HG02623 (cell line): ENCODE results near the gene SPDYE6.
"Not testable (repeated sequence)": the region's sequence is repeated elsewhere in the genome, so short reads cannot be mapped to it uniquely, and the experiment has no call there.

Experiments used
- ATAC-seq: cut with Tn5 transposase; IDR thresholded peaks from one replicate; pipeline ENCODE4 v1.9.1; 2021; ENCODE audit warnings: moderate library complexity; ENCODE audit not compliant: unreplicated experiment

Gene SPDYE6, protein sequence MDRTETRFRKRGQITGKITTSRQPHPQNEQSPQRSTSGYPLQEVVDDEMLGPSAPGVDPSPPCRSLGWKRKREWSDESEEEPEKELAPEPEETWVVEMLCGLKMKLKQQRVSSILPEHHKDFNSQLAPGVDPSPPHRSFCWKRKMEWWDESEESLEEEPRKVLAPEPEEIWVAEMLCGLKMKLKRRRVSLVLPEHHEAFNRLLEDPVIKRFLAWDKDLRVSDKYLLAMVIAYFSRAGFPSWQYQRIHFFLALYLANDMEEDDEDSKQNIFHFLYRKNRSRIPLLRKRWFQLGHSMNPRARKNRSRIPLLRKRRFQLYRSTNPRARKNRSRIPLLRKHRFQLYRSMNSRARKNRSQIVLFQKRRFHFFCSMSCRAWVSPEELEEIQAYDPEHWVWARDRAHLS

DNA sequence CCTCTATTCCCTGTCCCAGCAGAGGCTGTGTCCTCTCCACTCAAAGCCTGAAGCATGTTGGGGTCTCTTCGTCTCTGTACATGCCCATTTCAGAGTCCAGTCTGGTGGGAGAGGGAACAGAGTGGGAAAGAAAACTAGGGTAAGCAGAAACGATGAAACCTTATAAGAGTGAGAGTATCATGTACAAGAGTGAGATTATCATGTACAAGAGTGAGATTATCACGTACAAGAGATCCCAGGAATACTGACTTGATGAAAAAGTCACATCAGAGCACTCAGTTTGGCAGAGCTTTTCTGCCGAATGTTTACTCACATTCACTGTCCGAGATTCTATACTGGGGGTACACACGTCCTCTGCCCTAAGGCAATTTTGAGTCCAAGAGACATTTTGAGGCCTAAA, at the start of gene SPDYE6:
Gene SPDYE6, minus strand, starts transcription at position 101 of the 400 bp plus-strand sequence. CDS start 421 bp downstream, outside the sequence.
- ATAC-seq, result not testable (repeated sequence)

DNA sequence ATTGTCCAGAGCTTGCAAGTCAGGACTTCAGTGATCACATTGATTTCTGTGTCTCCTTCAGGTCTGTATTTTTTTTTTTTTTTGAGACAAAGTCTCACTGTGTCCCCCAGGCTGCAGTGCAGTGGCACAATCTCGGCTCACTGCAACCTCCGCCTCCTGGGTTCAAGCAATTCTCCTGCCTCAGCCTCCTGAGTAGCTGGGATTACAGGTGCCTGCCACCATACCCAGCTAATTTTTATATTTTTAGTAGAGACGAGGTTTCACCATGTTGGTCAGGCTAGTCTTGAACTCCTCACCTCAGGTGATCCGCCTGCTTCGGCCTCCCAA, 48.6 kb upstream of the SPDYE6 start:
- ATAC-seq, result not testable (repeated sequence)

DNA sequence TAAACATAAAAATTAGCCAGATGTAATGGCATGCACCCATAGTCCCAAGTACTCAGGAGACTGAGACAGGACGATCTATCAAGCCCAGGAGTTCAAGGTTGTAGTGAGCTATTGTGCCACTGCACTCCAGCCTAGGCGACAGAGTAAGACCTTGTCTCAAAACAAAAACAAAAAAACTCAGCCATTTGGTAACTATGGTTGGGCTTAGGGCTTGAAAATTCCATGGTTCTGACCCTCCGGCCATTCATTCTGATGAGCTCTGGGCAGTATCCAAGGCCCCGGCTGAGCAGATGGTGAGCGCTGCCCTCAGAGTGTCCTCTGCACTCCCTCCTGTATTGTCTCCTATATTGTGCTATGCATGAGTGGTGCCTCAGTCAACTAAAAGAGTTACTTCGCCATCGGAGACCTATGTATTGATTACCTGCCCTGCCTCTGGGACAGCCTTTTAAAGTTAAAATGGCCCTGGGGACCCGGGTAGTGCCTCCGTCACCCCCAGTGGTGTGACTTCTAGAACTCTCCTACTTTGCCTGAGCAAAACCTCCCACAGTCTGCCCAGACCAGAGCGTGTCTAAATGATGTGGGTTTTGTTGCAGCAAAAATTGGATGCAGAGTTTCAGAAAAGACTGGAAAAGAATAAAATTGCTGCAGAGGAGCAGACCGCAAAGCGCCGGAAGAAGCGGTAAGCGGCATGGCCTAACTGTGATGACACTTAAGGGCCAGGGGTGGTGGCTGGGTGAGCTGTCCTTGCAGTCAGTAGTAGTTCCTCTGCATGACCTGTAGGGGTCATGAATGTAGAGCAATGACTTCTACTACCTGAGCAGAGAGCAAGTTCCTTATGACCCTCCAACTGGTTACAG, 48.0 kb upstream of the SPDYE6 start:
- ATAC-seq, result peak; percentile 67

DNA sequence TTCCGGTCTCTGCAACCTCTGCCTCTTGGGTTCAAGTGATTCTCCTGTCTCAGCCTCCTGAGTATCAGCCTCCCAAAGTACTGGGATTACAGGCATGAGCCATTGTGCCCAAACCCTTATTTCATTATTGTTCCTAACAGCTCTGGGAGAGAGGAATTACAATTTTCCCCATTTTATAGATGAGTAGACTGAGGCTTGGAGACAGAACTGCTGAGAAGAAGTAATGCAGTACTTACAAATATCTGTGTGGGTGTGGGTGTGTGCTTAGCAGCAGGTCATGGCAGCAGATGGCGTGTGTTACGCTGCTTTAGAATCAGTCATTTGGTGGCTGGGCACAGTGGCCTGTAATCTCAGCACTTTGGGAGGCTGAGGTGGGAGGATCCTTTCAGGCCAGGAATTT, 47.3 kb upstream of the SPDYE6 start:
- no peak for ATAC-seq

DNA sequence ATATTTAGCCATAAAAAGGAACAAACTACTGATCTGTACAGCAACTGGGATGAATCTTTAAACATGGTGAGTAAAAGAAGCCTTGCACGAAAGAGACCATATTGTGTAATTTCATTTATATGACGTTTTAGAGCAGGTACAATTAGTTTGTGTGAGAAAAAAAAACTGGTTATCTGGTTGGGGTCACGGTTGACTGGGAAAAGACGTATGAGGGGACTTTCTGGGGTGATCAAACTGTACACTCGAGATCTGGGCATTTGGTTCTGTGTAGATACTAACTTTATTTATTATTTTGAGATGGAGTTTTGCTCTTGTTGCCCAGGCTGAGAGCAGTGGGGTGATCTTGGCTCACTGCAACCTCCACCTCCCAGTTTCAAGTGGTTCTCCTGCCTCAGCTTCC, 44.1 kb upstream of the SPDYE6 start:
- ATAC-seq, result no peak

DNA sequence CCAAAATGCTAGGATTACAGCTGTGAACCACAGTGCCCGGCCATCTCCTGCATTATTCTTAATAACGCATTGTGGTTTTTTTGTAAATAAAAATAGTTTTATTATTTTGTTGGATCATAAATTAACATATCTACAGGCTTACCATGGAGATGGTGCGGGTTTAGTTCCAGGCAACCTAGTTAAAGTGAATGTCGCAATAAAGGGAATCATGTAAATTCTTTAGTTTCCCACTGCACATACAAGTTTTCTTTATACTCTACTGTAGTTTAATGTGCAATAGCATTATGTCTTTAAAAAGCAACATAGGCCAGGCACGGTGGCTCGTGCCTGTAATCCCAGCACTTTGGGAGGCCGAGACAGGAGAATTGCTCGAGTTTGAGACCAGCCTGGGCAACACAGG, 42.3 kb upstream of the SPDYE6 start:
- ATAC-seq, result no peak

DNA sequence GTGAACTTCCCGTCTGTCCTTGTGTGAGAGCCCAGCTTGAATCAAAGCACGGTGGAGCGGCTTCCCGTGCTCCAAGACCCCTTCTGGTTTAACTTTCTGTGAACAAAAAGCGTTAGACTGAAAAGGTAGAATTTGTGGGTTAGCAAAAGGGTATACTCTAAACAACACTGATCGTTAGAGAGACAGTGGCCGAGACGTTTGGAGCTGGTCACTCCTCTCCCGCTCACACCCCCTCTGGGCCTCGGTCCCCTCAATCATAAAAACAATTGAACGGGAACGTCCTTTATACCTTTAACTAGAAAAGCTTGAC, 40.4 kb upstream of the SPDYE6 start:
- ATAC-seq, result no peak

DNA sequence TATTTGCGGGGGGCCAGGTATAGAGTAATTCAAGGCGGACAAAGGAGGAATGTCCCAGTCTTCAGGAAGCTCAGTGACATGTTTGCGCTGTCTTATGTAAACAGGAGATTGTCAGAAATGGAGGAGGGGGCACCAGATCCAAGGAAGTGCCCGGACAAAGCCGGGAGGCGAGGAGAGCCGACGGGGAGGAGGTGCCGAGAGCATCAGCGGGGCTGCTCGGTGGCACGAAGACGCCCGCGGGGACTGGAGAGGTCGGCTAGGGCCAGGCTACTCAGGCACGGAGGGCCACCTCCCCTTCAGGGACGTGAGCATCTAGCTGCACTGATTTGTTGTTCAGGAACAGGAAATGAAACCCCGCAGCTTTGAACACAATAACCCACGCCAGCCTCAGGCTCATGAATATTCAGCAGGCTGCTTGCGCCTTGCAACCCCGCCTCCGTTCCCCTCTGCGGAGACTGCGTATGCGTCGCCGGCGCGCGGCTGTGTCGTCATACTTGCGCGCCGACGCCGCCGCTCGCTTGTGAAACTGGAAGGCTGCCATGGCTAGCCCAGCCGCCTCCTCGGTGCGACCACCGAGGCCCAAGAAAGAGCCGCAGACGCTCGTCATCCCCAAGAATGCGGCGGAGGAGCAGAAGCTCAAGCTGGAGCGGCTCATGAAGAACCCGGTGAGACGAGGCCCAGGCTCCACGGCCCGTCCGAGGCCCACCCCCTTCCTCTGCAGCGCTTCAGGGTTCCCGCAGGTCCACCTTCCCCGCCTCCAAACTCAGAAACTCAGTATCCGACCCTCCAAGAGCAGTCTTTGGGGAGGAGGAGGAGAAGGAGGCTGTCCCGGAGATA, 39.8 kb upstream of the SPDYE6 start, which contains the start of gene PRKRIP1:
Gene PRKRIP1, plus strand, starts transcription at position 491 of the 837 bp plus-strand sequence. Its CDS starts 49 bp downstream, at position 540.
- ATAC-seq, result peak; percentile 97

DNA sequence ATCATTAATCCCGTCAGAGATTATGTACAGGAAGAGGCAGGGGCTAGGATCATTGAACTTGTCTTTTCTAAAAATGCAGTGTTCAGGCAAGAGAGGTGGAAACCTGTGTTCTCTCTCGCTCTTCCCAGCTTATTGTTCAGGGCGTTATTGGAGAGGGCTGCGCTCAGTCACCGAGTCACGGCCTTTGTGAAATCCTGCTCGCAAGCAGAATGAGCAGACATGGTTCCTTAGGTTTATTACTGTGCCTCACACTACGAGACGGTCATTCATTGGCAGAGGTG, 39.3 kb upstream of the SPDYE6 start:
- ATAC-seq, result peak; percentile 1

DNA sequence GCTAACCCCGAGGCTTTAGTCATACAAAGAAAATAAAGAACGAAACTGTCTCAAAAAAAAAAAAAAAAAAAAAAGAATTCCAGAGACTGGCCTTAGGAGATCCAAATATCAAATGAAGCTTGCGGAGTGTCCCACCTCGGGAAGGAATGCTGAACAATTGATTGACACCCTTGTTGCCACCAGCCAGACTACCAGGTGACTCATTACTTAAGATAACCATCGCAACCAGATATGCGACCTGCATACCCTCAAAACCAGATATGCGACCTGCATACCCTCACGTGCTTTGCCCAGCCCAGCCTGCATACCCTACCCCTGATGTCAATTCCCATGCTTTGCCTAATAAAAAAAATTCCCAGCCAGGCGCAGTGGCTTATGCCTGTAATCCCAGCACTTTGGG, 37.2 kb upstream of the SPDYE6 start:
- ATAC-seq, result no peak

DNA sequence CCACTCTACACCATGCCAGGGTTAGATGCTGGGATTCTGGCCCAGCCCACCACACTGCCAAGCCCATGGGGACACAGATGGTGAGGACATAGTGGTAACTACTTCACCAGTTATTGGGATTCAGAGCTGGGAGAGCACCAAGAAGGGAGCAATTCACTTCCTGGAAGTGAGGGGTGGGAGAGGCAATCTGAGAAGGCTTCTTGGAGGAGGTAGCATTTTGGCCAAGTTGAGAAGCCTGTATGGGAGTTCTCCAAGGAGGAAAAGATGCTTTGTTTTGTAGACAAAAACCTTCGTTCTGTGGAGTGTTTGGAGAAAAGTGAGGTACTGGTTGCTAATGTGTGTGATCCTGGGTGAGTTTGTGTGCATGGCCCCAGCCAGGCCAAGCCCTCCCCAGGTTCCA, 36.1 kb upstream of the SPDYE6 start:
- ATAC-seq, result no peak

DNA sequence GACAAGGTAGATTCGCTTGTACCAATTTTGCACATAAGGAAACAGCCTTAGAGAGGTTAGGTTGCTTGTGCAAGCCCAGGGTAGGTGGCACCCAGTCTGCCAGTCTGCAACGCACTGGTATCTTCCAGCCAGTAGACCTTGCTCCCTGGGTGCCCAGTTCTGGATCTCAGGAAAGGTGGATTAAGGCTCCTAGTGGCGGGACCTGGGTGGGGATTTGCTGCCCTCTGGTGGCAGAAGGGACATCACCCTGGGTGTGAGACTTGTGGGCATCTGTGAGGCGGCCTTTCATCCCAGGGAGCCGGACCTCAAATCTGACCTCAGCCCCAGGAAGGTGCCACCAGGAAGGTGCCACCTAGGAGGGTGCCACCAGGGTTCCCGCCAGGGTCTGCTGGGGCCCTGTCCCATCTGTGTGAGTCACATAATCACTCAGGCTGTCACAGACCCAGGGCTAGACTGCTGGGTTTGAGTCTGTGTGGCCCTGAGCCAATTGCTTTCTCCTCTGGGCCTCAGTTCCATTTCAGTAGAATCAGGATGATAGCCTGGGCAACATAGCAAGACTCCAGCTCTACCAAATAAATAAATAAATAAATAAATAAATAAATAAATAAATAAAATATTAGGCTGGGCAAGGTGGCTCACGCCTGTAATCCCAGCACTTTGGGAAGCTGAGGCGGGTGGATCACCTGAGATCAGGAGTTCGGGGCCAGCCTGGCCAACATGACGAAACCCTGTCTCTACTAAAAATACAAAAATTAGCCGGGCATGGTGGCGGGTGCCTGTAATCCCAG, 34.6 kb upstream of the SPDYE6 start:
- no peak for ATAC-seq

DNA sequence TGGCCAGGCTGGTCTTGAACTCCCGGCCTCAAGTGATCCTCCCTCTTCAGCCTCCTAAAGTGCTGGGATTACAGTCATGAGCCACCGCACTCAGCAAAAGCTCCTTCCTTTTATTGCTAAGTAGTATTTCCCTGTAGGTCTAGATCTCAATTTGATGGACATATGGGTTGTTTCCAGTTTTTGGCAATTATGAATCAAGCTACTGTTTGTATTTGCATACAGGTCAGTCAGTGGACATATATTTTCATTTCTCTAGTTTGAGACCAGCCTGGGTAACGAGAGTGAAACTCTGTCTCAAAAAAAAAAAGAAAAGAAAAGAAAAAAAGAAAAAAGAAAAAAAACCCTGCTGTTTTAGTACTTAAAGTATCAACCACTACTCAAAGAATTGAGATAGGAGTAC, 33.6 kb upstream of the SPDYE6 start:
- no peak for ATAC-seq

DNA sequence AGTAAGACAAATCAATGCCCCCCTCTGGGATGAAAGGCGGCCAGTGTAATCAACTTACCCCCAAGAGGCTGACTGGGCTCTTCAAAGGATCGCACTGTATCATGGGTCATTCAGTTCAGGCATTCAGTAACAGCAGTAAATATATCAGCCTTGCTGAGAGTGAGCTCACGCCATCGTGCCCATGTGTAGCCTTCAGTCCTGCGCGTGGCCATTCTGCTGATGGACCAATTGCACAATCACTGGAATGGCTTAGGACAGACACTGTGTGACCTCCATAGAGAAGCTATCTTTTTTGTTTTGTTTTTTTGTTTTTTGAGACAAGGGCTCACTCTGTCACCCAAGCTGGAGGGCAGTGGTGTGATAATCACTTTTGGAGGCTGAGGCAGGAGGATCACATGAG, 30.8 kb upstream of the SPDYE6 start:
- no peak for ATAC-seq

DNA sequence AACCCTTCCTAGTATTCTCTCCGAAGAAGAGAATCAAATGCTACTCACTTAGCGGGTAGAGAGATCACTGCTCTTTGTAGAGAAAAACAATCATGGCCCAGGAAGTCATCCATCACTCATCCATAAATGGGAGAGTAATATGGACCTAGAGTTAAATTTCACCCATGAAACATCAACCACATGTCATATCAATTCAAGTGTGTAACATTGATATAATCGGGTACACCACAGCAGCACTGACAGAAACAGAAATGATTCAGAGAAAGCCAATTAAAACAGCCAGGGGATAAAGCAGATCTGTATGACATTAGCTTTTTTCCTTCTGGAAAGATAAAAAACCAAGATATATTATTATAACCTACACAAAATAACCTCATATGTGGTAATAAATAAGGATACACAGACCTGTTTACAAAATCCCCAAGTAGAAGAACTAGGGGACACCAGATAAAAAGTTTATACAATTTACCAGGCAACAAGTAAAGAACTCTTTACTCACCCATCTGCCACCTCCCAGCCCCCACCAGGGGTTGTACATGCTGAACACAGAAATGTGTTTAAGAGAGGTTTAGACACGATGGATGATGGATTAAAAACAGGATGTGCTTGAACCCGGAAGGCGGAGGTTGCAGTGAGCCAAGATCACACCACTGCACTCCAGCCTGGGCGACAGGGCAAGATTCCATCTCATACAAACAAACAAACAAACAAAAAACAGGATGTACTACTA, 25.6 kb upstream of the SPDYE6 start:
- not testable (repeated sequence) for ATAC-seq

DNA sequence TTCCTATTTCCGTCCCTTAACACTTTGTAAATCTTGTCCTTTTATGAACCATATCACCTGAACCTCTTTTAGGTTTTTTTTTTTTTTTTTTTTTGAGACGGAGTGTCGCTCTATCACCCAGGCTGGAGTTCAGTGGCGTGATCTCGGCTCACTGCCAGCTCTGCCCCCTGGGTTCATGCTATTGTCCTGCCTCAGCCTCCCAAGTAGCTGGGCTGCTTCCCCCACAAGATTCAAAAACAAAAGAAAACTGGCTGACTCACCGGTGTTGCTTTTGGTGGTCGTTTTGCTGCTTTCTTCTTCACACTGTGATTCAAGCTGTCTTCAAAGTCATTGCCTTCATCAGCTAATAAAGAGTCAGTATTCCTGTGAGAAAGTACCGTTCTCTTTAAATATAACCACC, 24.6 kb upstream of the SPDYE6 start:
- not testable (repeated sequence) for ATAC-seq

DNA sequence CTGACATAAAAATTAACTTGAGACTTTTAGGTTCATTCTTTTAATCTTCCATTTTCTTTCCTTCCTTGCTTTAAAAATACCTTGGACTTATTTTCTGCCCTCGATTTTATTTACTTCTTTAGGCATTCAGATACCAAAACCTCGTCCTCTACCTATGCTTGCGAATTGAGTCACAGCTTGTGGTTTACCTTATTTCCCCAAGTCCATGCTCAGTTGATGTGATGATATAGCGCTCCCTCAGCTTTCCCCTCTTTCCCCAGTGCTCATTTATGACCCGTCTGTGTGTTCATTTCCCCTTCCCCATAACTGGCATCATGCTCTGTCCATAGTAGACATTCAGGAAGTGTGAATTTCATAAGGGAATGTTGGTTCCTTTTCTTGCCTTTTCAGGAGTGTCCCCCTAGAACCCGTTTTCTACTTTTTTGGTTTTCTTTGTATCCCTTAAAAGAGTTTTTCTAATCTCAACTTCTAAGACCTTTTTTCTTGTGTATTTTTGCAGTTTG, 20.8 kb upstream of the SPDYE6 start:
- ATAC-seq, result no peak

DNA sequence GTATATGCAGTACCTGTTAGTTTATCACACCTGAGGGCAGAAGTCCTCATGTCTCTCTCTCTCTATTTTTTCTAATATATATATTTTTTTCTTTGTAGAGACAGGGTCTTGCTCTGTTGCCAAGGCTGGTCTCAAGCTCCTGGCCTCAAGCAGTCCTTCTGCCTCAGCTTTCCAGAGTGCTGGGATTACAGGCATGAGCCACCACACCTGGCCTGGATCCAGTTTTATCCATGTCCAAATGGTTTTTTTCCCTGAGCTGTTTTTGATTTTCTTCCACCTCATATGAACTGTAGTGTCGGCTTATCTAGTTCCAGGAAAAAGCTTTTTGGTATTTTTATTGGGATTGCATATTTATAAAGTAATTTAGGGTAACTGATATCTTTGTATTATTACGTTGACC, 16.6 kb upstream of the SPDYE6 start:
- not testable (repeated sequence) for ATAC-seq

DNA sequence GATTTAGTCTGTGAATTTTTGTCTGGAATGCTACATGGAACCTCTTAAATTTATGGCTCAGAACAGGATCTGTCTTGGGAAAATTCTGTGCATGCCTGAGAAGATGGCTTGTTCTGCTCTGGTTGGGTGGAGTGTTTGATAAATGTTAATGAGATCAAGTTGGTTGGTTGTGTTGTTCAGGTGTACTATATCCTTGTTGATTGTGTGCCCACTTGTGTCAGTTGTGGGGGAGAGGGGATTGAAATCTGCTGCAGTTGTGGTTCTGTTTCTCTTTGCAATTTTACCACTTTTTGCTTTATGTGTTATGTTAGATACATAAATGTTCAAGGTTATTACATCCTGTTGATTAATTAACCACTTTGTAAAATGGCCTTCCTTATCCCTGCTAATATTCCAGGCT, 13.8 kb upstream of the SPDYE6 start:
- ATAC-seq, result not testable (repeated sequence)

DNA sequence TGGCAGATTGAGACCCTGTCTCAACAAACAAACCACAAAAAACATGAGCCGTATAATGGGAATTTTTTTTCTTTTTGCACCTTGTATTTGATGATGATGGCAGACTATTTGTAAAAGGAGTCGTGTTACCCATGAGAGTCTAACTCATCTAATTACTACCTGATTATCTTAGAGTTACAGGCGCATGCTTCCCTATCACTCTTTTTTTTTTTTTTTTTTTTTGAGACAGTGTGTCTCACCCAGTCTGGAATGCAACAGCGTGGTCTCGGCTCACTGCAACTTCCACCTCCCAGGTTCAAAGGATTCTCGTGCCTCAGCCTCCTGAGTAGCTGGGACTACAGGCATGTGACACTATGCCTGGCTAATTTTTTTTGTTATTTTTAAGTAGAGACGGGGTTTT, 9.1 kb upstream of the SPDYE6 start:
- not testable (repeated sequence) for ATAC-seq
